Measurements from ENCODE around the gene CROCC2.

Gene CROCC2

DNA sequence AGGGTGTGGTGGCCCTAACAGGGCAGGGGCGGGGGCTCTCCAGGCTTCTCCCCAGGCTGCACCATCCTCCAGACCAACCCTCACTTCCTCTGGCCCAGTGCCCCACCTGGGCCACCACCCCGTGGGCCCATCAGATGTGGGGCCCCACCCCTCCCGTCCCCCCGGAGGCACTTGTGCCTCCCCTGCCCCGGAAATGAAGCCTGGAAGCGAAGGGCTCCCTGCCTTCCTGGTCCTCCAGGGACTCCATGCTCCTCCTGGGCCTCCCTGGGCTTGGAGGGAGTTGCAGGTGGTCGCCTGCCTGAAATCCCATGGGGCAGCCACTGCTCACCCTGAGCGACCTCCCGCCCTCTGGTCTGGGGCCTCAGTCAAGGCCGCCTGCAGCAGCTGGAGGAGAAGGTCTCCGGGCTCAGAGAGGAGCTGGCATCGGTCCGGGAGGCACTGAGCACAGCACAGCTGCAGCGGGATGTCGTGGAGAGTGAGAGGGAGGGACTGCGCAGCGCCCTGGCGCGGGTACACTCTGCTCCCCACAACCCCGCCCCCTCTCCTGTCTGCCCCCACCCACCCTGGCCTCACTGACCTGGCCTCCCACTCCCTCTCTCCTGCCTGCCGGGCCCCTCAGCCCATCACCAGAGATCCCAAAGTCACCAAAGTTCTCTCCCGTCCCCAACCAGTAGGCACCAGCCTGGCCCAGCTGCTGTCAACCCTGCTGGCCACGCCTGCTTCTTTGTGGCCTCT, 28.0 kb downstream of the CROCC2 start:
- DNase-seq (ENCODE audit: low read depth) = no peak

DNA sequence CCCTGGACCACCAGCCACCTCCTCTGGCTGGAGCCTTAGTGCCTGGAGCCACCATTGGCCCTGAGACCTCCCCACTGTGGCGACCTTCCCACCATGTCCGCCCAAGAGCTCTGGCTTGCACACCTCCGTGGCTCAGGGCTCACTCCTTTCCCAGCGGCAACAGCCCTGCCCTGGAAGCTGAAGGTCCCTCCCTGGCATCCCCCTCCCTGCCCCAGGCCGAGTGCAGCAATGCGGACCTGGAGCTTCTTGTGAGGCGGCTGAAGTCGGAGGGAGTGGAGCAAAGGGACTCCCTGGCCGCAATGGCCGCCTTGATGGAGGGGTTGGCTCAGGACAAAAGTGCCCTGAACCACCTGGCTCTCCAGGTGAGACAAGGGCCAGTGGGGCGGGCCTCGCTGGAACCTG, 28.6 kb downstream of the CROCC2 start:
- DNase-seq (ENCODE audit: low read depth) = no peak

DNA sequence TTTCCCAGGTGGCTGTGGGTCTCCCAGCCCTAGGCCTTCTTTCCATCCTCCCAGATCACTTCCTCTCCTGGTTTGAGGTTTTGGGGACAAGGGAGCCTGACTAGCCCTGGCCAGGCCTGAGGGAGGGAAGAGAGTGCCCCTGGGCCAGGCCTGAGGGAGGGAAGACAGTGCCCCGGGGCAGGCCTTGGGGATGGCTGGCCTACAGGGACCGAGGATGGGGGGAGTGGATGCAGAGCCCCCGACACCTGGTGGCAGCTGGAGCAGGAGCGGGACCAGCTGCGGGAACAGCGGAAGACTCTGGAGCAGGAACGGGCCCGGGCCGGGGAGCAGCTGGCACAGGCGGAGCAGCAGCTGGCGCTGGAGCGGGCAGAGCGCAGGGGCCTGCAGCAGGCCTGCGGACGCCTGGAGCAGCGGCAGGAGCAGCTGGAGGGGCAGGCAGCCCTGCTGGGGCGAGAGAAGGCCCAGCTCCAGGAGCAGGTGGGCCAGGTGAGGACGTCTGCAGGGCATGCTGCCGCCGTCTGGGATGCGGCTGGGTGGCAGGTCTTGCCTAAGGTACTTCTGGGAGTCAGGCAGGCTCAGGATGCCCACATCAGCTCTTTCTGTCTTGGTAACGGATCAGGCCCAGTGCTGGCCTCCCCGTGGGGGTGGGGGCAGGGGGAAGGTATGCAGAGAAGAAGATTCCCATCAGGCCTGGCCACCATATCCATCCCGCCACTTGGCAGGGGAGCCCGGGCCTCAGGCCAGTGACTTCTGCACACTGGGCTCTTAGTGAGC, 29.2 kb downstream of the CROCC2 start:
- no peak for DNase-seq (ENCODE audit: low read depth)

DNA sequence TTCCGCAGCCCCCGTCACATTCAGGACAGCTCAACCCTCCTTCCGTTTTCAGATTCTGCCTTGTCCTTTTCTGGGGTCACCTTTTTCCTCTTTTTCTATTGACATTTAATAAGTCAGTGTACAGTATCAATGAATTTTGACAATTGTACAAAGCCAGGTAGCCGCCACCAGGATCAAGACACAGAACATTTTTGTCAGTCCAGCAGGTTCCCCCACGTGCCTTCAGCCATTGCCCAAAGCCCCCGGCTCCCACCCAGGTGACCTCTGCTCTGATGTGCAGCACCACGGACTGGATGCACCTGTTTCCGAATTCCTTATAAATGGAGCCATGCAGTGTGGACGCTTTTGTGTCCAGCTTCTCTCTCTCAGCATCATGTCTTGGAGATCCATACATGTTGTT, 30.0 kb downstream of the CROCC2 start:
- DNase-seq (ENCODE audit: low read depth) = no peak

DNA sequence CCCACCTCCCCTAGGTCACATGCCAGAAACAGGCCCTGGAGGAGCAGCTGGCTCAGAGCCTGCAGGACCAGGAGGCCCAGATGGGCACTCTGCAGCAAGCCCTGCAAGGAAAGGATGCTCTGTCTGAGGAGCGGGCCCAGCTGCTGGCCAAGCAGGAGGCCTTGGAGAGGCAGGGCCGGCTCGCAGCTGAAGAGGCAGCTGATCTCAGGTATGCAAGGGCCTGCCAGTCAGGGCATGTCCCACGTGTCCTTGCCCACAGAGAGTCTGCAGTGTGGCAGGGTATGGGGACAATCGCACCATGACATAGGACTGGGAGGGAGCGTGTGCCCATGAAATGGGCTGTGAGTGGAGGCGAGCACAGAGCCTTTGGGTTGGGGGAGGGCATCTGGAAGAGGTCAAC, 39.9 kb downstream of the CROCC2 start:
- DNase-seq (ENCODE audit: low read depth) = no peak

DNA sequence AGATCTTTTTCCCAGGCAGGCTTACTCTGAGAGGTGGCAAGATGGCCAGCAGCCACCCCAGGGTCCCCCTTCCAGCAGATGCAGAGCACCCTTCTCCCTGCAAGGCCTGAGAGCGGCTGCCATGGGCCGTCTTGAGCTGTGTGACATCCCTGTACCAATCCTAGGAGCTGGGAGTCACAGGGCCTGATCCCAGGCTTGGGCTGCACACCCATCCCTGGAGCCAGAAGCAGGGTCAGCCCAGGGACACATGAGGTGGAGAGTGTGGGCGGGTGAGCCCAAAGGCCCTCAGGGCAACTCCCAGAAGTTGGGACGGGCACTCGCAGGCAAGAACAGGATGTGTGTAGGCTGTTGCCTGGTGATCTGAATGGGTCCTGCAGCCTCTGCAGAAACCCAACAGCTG, 40.5 kb downstream of the CROCC2 start:
- no peak for DNase-seq (ENCODE audit: low read depth)

DNA sequence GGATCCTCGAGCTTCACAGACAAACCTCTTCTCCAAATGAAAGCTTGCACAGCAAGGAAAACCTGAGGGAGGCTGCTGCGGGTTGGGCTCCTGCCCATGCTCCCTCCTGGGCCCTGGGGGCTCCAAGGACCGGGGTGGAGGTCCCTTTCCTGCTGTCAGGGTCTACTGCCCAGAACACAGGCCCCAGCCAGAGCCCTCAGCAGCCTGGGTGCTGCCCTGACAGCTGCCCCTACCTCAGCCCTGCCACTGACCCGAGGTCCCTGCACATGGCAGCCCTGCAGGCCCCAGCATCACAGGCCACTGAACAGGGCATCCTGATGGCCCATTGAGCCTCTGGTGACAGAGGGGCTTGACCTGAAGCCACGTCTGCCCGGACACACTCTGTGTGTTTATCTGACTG, 41.0 kb downstream of the CROCC2 start:
- DNase-seq (ENCODE audit: low read depth) = no peak

DNA sequence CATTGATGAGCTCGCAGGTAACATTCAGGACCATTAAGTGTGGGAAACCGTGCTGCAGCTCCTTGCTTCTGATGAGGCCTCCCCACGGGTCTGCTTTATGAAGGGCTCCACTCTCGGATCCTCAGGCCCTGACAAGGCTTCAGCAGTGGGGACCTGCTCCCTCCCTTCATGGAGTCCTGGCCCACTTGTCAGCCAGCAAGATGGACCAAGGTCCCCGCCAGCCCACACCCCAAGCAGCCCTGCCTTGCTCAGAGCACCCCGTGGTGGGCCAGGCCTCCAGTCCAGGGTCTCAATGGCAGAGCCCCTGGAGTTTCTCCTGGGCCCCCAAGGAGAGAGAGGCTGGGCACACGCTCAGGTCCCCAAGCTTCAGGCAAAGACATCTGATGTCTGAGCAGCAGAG, 41.5 kb downstream of the CROCC2 start:
- DNase-seq (ENCODE audit: low read depth) = no peak

DNA sequence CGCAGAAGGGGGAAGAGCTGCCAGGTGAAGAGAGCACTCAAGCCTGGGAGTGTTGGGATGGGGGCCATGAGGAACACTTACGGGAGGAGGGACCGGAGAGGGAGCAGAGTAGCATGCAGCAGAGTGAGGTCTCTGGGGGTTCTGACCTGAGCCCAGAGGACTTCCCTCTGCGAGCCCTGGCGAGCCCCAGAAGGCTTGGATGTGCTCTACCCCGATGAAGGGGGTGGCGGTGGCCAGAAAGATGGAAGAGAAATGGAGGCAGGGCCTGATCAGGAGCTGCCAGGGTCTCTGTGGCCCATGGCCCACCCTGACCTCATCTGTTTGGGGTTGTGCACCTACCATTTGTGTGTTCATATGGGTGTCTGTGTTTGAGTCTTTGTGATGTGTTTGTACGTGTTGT, 42.0 kb downstream of the CROCC2 start:
- DNase-seq (ENCODE audit: low read depth) = no peak

DNA sequence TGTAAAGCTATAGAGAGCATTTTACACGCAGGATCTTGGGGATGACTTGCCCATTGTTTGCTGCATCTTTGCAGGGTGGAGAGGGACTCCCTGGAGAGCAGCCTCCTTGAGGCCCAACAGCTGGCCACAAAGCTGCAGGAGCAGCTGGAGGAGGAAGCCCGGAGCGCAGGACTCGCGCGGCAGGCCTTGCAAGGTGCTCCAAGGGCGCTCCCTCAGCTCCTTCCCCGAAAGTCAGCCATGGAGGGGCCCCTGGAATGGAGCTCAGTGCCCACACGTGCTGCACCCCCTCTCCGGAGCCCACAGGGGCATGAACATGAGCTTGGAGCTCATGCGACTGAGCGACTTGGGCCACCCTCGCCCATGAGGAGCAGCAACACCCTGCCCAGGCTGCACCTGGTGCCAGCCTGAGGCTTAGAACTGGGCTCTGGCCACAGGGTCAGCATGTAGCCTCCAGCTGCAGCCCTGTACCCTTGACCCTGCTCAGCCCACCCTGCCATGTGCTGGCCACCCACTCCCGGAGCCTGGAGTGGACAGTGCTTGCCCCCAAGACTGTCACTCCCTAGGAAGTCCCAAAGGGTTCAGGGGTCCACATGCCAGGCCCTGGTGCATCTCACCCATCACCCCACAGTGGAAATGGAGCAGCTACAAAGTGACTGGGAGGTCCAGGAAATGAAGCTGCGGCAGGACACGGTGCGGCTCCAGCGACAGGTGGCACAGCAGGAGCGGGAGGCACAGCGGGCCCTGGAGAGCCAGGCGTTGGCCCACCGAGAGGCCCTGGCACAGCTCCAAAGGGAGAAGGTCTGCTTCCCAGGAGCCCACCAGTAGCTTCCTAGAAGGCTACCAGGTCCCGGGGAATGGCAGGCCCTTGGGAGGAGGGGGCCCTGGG, 43.0 kb downstream of the CROCC2 start:
- DNase-seq (ENCODE audit: low read depth) = no peak

DNA sequence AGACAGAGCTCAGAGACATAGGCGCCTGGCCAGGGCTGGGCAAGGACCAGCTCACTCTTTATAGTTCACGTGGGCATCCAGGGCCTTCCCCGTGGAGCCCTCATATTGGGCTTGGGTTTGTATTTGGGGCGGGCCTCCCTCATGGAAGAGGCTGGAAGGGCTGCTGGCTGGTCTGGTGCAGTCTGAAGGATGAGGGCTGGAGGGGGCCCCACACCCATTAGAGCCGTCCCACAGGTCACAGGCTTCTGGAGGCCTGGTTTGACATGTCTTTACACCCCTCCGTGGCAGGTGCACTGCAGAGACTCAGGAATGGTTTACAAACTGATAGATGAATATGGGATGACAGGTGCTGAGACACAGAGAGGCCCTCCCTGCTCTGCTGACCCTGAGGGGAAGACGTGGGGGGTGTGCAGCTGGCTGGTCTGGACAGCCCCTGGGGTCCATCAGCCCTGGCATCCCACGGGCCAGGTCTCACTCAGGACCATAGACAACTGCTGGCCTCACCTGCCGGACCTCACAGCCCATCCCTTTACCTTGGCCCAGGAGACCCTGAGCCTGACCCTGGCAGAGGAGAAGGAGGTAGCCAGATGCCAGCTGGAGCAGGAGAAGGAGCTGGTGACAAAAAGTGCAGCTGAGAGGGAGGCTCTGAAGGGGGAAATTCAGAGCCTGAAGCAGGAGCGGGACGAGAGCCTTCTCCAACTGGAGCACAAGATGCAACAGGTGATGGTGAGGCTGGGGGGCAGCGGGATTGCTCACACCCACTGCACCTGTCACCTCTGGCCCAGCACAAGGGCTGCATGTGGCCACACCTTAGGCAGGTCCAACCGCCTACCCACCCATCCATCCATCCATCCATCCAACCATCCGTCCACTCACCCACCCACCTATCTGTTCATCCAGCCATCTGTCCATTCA, 43.9 kb downstream of the CROCC2 start:
- no peak for DNase-seq (ENCODE audit: low read depth)

DNA sequence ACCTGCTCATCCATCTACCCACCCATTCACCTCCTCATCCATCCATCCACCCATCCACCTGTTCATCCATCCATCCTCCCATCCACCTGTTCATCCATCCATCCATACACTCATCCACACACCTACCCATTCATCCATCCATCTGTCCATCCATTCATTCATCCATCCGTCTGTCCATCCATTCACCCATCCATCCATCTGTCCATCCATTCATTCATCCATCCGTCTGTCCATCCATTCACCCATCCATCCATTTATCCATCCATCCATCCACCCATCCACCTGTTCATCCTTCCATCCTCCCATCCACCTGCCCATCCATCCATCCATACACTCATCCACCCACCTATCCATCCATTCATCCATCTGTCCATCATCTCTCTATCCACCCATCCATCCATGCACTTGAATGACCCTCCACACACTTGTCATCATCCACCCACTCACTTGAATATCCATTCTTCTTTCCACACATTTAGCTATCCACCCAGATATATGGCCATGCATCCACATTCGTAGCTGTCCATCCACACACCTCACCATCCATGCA, 45.0 kb downstream of the CROCC2 start:
- no peak for DNase-seq (ENCODE audit: low read depth)

DNA sequence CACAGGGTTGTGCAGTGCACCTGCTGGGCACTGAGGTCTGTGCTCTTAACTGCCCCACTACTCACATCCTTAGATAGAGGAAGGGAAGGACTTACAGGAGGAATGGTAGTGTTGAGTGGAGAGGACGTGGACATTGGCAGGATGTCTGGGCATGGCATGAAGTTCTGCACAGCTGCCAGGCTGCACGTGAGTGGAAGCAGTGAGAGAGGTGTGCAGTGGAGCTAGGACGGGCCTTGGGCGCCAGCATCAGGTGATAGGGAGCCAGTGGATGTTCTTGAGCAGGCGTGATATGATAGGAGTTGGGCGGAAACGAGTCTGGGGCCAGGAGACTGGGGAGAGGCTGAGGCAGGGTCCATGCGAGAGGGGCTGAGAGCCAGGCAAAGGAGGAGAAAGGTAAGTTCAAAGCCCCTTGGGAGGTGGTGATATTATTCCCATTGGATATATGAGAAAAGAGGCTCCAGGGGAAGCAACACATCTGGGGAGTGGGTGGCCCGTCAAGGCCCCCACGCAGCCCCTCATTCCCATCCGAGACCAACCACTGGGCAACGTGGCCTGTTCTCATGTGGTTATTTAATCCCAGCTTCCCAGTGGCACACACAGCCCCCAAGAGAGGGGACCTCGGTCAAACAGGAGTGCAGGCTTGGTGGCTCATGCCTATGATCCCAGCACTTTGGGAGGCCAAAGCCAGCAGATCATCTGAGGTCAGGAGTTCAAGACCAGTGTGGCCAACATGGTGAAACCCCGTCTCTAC, 46.5 kb downstream of the CROCC2 start:
- DNase-seq (ENCODE audit: low read depth) = no peak

DNA sequence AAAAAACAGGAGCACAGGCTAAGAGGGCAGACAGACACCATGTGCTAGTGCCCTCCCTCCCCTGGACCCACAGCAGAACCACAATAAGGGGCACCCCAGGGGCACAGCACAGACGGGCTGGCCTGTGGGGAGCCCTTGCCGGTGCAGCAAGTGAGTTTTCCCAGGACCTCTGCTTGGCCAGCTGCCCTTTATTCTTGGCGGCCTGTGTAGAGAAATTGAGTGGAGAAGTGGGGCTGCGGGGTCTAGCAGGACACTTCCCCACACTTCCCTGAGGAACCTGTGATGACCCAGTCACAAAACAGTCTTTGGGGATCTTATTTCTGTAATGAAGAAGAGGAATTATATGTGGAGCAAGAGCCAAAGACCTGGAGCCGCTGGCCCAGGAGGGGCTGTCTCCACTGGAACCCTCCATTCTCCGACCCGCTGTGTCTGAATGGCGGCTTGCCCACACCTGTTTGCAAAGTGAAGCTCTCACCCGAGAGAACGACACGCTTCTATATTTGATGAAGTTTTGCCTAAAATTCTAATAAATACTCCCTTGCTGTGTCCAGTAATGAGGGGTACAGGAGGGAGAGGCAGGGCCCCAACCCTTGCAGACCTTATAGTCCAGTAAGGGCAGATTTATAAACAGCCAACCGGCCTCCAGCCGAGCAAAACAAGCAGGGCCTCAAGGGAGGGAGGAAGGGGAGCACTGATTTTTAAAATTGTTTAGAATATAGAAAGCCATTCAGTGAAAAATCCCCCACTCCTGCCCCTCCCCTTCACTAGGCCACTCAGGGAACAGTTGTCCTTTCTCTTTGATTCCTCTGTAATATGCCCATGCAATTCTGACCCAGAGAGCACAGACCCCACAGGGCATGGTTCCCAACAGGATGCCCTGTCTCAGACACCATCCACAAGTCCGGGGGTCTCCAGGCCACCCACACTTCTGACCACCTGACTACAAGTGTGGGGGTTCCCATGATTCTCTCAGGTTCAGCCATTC, 47.6 kb downstream of the CROCC2 start:
- no peak for DNase-seq (ENCODE audit: low read depth)

DNA sequence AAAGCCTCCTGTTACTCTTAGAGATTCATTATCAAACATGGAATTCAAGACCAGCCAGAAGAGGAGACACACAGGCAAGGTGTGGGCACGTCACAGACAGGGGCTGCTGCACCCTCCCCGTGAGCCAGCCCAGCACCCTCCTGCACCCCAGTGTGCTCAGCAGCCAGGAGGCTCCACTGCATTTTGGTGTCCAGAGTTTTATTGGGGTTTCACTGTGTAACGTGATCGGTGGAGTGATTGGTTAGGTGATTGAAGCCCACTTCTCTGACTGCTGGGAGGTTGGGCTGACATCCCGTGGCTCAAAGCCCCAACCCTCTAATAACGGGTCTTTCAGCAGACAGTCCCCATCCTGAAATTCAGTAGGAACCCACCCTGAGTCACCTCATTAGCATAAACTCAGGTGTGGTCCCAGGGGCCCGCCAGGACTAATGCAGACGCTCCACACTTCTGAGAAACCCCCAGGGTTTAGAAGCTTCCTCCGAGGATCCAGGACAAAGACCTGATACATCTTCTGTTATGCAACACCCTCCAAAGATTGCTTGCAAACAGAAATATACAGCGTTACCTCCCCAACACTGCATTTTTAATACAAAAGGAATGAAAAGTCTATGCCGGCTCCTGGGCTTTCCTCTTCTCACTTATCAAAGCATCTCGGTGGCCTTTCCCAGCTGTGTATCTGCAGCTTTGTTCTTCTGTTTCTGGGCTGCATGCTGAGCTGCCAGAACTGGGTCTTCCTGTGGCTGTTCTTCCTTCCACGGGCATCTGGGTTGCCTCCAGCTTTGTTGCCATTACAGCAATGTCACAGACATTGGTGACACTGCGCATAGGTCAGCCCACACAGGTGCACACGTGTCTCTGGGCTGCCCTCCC, 48.5 kb downstream of the CROCC2 start:
- DNase-seq (ENCODE audit: low read depth) = no peak

DNA sequence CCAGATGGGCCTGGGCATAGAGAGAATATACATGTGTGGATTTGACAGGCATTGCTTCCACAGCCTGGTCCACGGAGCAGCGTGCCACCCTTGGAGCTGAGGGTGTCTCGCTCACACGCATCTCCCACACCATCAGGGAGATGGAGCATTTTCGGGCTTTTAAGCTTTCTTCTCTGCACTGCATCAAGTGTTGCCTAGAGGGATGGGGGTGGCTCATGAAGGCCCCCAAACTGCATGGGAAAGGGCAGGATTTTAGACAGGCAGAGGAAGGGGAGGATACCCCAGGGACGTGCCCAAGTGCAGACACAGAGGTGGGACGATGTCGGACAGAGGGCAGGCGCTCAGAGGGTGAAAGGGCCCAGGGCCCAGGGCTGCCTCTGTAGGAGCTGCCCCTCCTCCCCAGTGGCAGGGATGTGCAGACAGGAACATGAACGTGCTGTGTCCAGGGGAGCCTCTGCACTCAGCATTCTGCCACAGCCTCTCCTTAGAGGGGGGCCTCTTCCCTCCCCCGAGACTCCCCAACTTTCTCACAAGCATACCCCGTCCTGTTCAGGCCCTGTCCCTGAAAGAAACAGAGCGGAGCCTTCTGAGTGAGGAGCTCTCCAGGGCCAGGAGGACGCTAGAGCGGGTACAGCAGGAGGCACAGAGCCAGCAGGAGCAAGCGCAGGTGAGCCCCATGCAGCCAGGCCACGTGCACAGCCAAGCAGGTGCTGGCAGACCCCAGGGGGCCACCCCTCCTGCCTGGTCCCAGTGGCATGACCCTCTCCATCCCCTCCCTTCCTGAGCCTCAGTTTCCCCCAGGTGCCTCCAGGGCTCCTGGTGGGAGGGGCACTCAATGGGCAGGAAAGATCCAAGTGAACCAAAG, 49.4 kb downstream of the CROCC2 start:
- DNase-seq (ENCODE audit: low read depth) = no peak

DNA sequence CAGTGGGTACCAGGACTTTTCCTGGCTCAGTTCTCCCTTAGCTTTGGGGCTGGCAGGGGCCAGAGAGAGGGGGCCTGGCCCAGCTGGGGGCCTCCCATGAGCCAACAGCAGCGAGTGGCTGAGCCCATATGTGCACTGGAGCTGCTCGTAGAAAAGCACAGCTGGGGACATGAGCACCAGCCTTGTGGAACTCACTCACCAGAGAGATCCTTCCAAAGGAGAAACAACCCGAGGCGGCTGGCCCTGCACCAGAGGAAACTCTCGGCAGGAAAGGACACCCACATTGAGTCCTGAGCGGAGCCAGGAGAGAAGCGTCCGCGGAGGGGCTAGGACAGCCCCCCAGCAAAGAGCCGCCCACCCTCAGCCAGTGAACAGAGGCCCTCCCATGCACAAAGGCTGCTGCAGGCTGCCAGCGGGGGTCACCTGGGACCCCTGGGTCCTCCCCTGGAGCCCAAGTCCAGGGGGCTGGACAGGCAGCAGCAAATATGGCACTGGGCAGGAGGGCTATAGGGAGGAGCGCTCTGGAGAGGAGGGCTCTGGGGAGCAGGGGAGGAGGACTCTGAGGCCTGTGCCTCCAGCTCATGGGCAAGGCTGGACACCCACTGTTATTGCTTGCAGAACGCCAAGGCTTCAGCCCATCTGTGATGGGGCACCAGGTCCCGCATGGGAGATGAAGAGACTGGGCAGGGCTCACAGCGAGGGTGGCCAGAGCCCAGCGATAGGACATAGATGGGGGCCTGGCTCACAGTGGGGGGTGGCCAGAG, 50.2 kb downstream of the CROCC2 start:
- no peak for DNase-seq (ENCODE audit: low read depth)
